RCC 7860 (cell line): ENCODE results near the gene NGDN.
"Not testable (repeated sequence)": the region's sequence is repeated elsewhere in the genome, so short reads cannot be mapped to it uniquely, and the experiment has no call there.

Experiments used
- DNase-seq: peaks from one replicate; pipeline ENCODE4 v3.0.0-alpha.2; 2015; ENCODE audit warnings: low spot score
- FAIRE-seq: peaks from 2 replicates; lab custom pipeline; 2012; peaks lifted over from hg19 to GRCh38; lab: Jason Lieb, UNC

Gene NGDN

DNA sequence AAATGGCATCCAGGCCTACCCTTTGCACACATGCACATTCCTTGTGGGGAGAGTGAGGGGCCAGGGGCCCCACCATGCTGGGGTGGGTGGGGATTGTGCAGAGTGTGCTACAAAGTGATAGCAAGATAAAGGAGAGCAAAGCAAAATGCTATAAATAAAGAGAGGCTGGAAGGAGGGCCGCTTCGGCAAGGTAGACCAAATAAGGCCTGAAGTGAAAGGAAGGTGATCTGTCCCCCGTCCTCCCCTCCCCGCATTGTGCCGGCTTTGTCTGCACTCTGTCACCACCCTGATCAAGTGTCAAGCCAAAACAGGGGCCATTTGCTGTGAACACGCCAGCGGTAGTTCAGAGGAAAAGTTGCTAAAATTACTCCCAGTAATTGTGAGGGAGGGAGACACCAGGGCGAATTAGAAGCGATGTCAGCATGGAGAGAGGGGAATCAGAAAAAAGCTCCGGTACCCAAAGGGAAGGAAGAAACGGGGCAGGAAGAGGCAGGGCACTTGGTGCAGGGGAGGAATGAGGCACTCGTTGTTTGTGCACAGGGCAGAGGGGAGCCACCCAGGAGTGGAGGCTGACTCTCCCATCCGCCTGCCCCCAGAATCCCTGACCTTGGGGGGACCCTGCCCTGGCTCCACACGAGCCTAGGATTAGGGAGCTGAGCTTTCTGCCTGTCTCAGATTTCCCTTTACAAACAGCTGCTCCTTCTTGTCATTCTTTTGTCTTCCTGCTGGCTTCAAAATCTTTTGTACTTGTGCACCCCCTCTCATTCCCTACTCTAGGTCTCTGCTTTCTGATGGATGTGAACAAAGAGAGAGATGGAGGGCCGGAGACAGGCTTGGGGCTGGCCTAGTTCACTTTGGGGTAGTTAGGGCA lies 31.2 kb upstream of the NGDN start:
- no peak for FAIRE-seq
- no peak for DNase-seq

DNA sequence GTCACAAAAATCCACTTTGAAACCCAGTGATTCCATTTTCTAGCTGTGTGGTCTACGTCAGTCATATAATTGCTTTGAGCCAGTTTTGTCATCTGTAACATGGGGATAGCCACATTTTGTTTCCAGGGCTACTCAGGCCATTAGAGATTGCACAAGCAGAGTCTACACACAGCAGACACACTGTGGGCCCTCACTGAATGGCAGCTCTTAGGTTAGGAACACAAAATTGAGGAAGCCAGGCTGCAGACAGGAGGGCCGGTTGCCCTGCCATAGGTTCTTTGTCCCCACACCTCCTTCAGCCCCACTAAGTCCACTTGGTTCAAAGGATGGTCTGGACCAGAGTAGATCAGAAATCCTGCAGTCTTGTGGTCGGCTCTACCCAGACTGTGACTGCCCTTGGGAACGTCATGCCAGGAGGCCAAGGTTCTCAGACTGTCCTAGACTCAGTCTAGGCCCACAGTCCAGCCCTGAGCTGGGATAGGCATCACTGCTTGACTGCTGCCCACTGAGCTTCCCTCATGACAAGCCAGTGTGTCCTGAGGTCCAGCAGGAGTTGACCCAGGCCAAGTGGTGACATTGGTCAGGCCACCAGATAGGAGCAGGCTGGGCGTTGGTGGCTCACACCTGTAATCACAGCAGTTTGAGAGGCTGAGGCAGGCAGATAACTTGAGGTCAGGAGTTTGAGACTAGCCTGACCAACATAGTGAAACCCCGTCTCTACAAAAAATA lies 30.2 kb upstream of the NGDN start:
- DNase-seq (no peak), FAIRE-seq (no peak)

DNA sequence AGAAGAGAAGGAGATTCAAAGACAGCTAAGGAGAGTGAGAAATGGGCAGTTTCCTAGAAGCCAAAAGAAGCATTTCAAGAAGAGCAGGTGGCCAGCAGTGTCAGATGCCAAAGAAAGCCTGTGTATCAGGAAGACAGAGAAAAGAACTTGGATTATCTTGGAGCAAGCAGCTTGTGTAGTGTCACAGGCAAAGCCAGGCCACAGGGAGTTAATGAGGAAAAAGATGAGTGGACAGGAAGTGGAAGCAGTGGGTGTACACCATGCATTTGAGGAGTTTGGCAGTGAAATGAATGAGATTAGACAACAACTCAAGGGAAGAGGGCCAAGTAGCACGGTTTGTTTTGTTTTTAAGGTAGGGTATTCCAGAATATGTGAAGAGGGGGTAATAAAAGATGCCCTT lies 28.4 kb upstream of the NGDN start:
- FAIRE-seq (no peak), DNase-seq (no peak)

DNA sequence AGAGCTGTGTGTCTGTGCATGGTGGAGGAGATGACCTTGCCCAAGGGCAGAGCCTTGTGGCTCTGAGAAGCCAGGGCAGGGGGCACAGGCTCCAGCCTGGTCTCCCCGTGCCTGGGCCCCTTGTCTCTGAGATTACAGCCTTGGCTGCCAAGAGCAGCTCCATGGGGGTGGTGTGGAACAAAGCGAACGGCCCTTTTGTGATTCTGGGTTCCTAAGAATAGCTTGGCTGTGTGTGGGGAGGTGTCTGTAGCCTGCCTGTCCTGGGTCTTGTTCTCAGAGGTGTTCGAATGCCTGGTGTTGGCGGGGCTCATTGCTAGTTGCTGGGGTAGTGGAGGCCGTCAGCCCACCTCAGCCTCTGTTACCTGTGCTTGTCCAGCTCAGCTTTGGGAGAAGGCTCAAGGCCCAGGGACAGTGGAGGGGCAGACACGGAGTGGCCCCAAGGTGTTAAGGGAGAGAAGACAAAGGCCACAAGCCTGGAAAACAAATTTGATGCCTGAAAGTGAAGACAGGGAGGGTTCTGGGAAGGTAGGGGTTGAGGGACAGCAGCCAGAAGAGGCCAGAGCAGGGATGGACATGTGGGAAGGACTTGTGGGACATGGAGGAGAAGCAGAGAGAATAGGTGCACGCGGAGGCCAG lies 26.7 kb upstream of the NGDN start:
- FAIRE-seq (no peak), DNase-seq (no peak)

DNA sequence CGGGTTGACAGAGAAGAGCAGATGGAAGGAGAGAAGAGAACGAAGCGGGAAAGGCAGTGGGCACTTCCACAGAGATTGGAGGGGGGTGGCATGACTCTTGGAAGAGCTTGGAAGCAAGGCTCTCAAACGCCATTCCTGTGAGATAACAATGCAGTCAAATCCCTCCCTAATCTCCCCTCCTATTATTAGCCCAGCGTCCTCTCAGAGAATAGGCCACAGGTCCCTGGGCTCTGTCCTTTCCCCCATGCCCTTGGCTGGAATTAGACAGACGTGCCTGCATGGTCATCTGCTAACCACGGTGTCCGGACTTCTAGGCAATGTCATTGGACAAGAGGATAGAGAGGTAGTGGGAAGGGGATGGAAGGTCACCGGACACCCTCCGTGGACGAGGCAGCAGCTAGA lies 26.1 kb upstream of the NGDN start:
- FAIRE-seq: no peak

DNA sequence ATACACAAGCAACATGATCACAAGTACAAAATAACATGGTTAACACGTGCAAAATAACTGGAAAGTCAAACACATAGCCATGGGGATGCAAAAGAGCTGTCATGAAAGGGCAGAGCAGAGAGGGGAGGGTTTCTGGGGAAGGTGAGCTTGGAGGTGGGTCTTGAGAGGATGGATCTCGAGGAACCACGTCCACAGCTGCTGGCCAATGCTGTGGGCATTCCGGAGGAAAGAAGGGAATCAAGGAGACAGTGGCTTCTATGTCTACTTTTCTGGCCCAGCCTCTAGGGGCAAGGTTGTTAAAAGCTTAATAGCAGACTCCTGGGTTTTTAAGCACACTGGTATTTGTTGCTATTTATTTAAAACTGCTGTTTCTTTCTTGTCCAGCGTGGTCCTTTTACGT lies 25.6 kb upstream of the NGDN start:
- no peak for DNase-seq
- no peak for FAIRE-seq

More for the DNA sequence above, 26.1 kb upstream of the NGDN start:
- DNase-seq: no peak

DNA sequence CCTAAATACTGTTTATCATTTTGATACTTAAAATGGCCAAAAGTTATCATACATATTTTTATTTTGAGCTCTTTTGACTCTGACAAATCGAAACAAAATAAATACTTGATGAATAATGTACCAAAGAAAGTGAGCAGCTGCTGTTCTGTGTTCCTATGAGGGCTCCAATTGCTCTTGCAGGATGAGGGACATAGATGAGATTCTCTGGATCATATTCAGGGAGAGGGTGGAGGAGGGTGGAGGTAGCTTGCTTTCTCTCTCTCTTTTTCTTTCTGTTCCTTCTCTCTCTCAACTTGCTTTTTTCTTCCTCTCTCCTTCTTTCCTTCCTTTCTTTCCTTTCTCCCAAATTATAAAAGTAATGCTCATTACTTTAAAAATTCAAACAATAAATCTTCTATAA lies 25.2 kb upstream of the NGDN start:
- FAIRE-seq: no peak
- no peak for DNase-seq

DNA sequence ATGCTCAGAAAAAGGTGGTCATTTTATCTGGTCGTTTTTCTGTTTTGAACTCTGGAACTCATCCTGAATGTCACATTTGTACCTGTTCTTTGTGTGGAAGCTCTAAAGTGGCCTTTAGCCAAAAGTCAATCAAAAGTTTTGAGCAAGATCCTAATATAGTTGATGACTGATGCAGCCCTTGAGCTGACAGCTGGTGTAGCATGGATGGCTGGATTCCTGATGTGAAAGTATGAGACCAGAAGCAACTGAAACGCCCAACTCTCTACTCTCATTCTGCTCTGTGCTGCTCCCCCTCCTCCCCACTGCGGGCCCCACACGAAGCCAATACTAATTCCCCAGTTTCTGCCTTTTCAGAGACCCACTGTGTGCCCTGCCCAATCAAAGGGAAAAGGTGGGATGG lies 23.7 kb upstream of the NGDN start:
- FAIRE-seq: no peak
- no peak for DNase-seq

DNA sequence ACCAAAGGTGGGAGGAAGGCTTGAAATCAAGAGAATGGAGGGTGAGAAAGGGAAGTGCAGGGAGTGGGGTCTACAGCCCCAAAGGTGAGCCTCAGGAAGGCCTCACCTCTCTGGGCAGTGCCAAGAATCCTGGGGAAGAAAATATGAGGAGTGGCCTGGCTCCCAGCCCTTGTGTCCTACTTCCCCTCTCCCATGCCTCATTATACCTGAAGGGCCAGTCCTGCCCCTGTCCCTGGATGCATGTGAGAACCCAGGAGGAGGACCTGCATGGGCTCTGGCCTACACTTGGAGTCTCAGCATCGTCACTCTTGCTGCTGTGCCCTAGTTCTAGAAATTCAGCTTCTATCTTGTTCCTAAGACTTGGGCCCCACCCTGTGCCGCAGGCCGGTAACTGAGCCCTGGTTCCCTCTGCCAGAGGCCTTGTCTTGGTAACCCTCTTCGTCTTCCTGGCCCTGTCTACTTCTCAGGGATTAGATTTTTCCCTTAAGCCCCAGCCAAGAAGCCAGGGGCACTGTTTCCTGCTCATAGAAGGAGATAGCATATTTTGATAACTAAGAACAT lies 23.1 kb upstream of the NGDN start:
- DNase-seq: no peak
- no peak for FAIRE-seq

DNA sequence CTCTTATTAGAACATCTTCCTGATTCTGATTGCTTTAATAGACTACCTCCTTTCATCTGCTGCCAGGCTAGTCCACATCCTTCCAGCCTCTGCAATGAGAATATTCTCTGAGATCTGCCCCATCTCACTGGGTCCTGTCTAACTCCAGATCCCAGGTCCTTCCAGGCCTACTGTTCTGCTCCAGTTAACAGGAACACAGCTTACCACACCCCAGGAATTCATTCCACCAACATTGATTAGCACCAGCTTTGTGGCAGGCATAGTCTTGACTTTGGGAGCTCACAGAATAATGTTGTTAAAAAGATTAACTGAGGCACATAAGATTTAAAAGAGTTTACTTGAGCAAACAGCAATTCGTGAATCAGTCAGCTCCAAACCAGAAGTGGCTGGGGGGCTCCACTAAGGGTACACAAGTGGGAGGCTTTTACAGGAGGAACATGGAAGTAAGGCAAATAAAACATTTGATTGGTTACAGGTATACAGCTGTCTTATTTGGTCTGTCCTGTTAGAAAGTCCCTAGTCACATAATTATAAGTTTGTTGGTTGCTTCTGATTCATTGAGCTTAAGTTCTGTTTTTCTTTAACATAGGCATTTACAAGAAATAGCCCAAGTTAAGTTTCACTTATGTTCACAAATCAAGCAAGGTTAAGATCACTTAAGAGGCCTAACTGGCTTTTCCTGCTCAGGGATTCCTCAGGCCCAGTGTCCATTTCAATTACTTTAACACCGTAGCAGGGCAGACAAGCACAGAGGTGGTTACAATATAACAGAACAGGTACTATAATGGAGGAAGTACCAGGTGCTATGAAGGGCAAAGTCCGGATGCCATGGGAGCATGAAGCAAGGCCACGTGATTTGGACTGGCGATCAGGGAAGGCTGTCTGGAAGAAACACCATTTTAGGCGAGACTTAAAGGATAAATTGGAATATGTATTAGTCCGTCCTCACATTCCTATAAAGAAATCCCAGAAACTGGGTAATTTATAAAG lies 21.8 kb upstream of the NGDN start:
- FAIRE-seq: no peak
- DNase-seq: no peak

DNA sequence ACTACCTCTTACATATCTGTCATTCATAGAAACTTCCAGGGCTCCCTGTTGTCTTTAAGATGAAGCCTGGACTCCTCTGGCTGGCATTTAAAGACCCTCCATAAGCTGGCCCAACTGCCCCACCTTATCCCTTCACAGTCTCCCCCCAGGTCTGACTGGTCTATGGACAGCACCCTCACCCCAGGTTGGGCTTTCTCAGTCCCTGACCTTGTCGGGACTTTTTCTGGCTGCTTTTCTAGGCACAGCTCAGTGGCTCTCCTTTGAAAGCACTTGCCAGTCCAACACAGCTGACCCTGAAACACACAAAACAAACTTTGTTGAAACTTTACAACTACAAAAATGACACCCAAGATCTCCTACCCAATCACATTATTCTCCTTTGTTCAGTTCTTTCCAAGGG lies 20.2 kb upstream of the NGDN start:
- DNase-seq (no peak), FAIRE-seq (no peak)

DNA sequence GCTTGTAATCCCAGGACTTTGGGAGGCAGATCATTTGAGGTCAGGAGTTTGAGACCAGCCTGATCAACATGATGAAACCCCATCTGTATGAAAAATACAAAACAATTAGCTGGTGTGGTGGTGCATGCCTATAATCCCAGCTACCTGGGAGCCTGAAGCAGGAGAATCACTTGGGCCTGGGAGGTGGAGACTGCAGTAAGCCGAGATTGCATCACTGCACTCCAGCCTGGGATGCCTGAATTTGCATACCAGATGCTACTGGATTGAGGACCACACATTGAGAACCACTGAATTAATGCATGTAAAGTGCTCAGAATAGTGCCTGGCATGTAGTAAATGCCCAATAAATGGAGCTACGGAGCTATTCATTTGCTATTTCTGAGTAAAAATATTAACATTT lies 19.1 kb upstream of the NGDN start:
- DNase-seq (no peak), FAIRE-seq (no peak)

DNA sequence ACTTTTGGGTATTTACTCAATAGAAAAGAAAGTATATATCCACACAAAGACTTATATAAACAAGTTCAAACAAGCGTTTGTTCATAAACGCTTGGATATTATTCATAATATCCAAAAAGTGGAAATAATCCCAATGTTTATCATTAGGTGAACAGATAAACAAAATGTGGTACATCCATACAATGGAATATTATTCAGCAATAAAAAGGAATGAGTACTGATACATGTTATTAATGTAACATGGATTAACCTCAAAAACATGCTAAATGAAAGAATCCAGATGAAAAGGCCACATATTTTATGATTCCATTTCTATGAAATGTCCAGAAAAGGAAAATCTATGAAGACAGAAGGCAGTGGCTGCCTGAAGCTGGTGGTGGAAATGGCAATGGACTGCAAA lies 17.3 kb upstream of the NGDN start:
- no peak for FAIRE-seq
- no peak for DNase-seq

DNA sequence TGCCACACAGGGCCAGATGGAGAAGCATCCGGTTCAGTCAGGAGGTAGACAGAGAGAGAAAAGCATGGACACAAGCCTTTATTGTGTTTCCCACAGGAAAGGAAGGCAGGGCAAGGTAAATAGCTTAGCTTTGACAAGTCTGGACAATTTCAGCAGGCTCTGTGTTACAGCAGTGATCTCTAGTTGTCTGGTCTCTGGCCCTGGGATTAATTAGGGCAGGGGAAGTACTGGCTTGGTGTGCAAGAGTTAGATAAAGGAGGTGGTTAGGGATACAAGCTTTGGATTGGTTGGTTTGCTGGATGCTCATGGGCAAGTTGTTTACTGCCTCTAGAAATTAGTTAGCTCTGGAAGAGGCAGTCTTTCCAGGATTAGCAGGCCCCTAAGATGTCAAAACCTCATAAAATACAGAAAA lies 15.1 kb upstream of the NGDN start:
- FAIRE-seq: no peak
- DNase-seq: no peak

DNA sequence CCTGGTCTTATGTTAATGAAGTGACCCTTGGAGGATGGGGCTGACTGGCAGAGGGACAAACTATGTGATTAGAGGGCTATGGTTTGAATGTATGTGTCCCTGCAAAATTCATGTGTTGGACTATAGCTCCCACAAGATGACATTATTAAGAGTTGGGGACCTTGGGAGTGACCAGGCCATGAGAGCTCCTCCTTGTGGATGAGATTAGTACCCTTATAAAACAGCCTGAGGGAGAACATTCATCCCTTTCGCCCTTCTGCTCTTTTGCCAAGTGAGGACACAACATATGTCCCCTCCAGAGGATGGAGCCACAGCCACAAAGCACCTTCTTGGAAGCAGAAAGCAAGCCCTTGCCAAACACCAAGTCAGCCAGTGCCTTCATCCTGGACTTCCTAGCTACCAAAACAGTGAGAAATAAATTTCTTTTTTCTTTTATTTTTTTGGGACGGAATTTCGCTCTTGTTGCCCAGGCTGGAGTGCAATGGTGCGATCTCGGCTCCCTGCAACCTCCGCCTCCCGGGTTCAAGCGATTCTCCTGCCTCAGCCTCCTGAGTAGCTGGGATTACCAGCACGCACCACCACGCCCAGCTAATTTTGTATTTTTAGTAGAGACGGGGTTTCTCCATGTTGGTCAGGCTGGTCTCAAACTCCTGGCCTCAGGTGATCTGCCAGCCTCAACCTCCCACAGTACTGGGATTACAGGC lies 12.5 kb upstream of the NGDN start:
- not testable (repeated sequence) for DNase-seq, FAIRE-seq

DNA sequence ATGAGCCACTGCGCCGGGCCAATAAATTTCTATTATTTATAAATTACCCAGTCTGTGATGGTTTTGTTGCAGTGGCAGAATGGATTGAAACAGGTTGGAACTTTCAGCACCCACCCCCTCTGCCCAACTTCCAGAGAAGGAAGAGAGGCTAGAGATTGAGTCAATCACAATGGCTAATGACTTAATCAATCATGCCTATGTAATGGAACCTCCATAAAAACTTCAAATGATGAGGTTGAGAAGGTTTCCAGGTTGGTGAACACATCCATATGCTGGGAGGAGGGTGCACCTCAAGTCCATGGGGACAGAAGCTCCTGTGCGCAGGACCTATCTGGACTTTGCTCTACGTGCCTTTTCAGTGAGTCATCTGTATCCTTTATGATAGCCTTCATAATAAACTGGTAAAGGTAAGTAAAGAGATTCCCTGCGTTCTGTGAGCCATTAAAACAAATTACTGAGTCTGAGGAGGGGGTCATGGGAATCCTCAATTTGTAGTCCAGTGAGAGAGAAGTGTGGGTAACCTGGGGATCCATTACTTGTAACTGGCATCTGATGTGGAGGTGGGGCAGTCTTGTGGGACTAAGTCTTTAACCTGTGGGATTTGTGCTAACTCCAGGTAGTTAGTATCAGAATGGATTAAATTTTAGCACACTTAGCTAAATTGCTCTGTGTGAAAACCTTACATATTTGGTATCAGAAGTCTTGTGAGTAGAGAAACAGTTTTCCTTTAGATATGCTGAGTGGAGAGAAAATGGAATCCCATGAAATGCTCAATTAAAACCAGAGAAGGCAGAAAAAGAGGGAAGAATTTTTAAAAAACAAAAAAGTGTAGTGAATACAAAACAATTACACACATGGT lies 11.7 kb upstream of the NGDN start:
- FAIRE-seq (no peak), DNase-seq (no peak)

DNA sequence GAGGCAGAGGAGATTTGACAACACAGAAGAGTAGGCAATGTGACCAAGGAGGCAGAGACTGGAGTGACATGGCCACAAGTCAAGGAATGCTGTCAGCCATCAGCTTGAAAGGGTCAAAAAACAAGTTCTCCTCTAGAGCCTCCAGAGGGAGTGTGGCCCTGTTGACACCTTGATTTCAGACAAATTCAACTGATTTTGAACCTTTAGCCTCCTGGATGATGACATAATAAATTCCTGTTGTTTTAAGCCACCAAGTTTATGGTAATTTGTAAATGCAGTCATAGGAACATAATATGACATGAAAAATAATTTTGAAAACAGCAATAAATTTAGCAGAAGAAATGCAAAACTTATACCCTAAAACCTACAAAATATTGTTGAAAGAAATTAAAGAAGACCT lies 8.5 kb upstream of the NGDN start:
- FAIRE-seq: no peak
- no peak for DNase-seq

DNA sequence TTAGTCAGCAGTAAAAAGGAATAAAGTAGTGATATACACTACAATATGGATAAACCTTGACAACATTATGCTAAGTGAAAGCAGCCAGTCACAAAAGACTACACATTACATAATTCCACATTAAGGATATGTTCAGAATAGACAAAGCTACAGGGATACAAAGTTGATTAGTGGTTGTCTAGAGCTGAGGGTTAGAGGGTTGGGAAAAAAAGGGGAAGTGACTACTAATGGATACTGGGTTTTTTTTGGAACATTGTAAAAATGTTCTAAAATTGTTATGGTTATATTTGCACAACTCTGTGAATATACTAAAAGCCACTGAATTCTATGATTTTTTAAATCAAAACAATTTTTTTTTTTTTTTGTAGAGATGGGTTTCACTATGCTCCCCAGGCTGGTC lies 4.8 kb upstream of the NGDN start:
- no peak for FAIRE-seq

DNA sequence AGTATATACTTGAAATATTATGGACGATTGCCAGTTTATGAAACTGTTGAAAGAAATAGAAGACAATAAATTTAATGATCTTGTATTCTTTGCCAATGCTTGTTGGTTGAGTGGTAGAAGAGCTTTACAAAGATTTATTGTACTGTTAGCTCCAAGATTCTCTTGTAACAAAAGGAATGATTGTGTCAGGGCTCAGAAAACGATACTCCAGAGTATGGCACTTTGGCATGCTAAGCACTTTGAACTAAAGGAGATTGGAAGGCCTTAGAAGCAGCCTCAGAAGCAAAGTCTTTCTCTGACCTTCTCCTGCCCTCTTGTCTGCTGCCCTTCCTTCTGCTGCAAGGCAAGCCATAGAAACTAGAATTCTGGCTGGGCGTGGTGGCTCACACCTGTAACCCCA lies 4.2 kb upstream of the NGDN start:
- FAIRE-seq: no peak
- no peak for DNase-seq

More for the DNA sequence above, 4.8 kb upstream of the NGDN start:
- no peak for DNase-seq
